Amygdala (tissue), 56 donors: Measurements from ENCODE around the gene ECHDC3.
A peak's percentile ranks its signal among the peaks of the same experiment; 100 is the strongest.
"Not testable (repeated sequence)": the region's sequence is repeated elsewhere in the genome, so short reads cannot be mapped to it uniquely, and the experiment has no call there.

ENCODE experiments used
- DNase-seq, 56 donors: peaks; one replicate each; lab custom pipeline; 2025; lab: John Stamatoyannopoulos, UW

ECHDC3 gene

DNA sequence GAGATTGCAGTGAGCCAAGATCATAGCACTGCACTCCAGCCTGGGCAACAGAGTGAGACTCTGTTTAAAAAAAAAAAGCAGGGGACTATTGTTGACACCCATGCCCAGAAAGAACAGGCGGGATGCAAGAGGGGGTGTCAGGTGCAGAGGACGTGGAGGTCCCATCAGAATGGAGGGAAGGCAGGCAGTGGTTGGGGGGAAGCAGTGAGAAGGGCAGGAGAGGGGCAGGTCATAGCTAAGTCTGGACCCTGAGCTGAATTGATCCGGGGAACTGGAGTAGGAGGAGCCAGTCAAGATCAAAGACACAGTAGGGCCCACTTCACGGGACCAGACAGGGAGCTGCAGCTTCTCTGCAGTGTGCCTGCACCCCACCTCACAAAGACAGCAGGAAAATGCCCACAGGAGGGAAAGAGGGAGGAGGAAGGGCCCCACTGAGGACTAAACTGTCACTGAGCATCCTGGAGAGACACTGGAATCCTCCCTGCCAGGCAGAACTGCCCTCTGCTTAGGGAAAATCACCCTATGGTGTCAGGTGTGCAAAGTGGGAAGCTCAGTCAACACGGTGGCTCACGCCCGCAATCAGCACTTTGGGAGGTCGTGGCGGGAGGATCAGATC is 27.3 kb upstream of the ECHDC3 start:
- DNase-seq: no peak

DNA sequence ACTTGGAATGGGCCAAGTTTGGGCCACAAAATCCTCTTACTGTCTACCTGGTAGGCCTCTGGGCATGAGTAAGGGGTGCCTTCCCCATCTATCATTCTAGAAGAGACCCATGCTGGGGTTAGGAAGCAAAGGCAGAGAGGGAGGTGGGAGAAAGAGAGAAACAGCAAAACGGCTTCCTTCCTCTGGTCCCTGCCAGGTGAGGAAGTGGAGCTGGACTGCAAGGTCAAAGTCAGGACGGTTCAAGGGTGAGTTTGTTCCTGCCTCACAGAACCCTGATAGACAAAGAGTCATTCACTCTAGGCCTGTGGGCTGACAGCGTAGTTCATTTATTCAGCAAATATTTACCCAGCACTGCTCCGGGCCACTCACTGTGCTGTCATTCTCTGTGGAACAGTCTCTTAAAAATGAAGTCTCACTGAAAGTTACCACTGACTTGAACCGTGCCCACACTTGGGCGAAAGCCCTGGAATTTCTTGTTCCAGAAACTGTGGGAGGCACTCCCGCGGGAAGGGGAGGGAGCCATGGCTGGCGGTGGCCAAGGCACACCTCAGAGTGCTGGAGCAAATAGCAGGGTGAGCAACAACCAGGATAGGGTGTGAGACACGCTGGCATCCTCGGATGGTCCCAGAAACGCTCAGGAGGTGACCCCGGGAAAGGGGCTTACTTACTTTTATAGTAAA is 26.2 kb upstream of the ECHDC3 start:
- DNase-seq: peak in 4 of 56 donors; percentile 4 to 19 (median 12)

DNA sequence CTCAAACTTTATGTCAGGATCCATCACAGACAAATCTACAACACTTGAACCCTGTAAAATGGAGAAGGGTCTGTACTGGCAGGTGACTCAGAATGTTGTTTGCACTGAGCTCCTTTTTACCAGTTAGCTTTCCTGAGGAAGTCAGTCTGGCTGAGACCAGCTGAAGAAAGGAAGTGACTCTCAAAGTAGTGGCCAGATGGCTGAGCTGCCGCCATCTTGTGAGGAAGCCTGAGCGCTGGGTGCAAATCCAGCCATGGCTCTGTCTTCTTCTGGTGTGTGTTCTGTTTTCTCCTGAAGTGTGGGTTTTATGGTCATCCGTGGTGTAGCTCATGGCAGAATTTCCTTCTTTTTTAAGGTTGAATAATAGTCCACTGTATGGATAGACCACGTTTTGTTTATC is 25.5 kb upstream of the ECHDC3 start:
- DNase-seq: no peak

DNA sequence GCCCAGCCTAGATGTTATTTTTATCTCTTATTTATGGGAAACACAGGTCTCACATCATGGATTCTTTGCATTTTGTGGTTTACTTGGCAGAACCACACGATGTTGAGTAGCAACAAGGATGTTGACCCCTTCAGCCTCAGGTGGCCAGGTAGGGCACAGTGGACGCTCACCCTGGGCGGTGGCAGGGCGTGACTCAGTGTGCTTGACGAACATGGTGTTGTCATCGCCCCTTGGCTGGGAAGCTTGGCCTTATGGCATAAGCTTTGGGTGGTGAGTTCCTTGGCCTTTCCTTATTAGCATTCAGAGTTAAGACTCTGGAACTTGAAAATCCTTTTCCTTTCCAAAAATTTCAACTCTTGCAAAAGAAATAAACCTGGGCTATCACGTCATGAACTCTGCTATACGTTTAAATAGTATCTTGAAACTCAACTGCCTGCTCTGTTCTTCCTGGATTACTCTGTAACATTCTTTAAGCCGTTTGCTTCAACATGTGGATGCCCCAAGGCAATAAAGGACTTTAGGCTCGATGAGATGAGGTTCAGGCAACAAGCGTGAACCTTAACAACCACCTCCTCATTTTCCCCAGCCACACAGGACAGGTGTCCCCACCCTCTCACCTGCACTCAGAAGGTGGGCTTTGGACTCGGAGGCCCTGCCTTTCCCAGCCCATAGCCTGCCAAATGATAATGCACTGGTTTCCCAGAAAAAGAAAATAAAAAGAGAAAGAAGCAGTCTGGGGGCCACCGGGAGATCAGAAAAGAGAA is 22.5 kb upstream of the ECHDC3 start:
- peak in 1 of 56 donors; percentile 36 for DNase-seq

DNA sequence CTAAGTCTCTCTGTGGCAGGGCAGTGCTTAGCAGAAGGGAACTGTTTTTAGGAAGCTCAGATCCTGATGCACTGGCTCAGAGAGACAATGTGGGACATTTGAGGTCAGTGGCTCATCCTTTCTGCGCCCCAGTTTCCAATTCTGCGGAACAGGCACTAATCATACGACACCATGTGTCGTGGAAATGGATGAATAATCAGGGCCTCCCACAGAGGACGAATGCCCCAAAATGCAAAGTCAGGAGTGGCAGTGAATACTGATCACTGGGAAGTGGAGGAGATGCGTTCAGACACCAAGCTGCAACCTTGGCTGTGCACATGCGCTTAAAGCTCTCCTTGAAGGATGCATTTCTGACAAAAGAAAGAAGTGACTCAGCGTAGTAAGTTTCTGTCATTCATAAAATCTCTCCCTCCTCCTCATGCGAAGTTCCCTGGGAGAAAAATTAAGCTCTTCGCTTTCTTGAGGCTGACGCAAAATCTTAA is 21.9 kb upstream of the ECHDC3 start:
- peak in 6 of 56 donors; percentile 11 to 59 (median 13) for DNase-seq

DNA sequence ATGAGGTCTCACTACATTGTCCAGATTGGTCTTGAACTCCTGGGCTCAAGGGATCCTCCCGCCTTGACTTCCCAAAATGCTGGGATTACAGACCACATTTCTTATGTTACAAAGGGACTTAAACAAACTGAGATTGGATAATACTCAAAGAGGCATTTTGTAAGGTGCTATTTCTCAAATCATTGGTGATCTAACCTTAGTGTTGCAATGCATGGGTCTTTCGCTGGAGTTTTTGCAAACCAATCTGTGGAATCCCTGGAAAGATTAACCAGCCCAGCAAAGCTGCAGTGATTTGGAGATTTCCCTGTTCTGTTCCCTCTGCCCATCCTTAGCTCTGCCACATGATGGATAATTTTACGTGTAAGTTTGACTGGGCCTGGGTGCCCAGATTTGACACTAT is 20.4 kb upstream of the ECHDC3 start:
- no peak for DNase-seq

DNA sequence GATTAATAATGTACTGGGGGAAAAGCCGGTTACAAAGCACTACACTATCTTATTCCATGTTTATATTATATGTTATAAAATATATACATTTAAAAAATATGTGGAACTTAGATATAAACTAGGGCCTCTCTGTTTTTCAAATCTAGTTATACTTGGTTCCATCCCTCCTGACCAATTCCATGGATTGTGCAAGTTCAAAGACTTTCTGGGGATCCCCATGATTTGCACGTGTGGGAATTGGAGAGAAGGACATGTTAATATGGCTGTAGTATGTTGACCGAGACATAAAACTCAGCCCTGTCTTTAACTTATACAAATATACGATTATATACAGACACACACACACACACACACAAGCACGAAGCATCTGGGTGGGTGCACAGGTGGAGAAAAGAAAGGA is 18.8 kb upstream of the ECHDC3 start:
- no peak for DNase-seq

DNA sequence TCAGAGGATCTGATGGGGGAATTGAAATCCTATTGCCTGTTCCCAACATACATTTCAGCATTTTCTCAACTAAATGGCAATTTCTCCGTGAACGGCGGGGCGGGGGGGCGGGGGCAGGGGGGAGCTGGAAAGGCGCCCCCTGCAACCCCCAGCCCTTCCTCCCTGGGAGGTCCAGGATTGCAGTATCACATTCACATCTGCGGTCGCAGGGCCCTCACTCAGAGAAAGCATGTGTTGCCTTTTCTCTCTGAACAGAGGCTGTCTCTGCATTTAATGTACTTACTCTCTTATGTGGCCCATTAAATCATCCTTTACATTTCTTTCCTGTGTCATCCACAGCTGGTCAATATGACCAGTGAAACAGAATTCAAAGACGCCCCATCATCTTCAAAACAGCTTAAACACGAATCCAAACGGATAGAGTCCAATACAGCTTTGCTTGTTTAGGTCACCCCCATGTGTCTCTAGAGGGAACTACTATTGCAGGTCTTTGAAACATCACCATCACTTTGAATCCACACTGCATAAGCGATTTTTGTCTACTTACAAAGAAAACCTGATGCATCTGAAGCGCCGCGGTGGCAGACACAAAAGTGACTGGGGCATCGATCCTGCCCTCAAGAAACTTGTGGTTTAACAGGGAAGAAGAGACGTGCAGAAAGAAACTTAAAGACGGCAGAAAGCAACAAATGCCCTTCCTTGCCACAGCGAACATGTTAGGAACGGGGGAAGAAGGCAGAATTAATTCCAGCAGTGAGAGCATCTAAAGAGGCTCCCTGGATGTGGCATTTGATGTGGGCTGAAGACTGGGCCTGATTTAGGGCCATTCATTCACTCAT is 17.0 kb upstream of the ECHDC3 start:
- DNase-seq: peak in 5 of 56 donors; percentile 5 to 37 (median 21)

DNA sequence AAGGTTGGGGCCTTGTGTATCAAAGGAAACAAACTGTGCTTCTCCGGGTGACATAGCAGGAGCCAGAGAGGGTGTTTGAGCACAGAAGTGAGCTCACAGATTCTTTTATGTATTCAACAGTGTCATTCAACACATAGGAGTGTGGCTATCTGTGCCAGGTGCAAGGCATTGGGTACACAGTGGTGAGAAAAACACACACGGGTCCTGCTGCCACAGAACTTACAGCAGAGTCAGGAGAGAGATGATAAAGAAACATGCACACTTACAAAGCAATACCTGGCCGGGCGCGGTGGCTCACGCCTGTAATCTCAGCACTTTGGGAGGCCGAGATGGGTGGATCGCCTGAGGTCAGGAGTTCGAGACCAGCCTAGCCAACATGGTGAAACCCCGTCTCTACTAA is 16.3 kb upstream of the ECHDC3 start:
- DNase-seq: no peak

DNA sequence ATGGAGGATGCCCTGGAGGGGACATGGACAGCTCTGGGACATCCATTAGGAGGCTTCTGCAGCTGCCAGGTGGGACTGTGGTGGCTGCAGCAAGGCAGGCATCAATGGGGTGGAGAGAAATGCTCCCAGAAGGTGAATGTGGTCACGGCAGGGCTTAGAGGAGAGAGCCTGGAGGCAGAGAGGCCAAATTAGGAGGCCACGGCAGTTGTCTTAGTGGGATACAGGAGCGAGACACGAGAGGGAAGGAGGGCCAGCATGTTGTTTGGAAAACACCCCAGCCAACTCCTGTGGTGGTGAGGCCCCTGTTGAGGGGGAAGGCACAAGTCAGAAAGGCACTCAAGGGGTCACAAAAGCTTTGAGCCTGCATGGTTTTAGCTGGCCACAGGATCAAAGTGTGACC is 14.6 kb upstream of the ECHDC3 start:
- no peak for DNase-seq

DNA sequence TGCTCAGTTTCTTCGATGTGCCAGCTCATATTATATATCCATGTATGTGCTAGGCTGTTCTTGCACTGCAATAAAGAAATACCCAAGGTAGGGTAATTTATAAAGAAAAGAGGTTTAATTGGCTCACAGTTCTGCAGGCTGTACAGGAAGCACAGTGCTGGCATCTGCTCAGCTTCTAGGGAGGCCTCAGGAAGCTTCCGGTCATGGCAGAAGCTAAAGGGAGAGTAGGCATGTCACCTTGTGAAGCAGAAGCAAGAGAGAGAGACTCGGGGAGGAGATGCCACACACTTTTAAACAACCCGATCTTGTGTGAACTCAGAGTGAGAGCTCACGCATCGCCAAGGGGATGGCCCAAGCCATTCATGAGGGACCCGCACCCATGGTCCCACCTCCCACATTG is 13.8 kb upstream of the ECHDC3 start:
- no peak for DNase-seq

DNA sequence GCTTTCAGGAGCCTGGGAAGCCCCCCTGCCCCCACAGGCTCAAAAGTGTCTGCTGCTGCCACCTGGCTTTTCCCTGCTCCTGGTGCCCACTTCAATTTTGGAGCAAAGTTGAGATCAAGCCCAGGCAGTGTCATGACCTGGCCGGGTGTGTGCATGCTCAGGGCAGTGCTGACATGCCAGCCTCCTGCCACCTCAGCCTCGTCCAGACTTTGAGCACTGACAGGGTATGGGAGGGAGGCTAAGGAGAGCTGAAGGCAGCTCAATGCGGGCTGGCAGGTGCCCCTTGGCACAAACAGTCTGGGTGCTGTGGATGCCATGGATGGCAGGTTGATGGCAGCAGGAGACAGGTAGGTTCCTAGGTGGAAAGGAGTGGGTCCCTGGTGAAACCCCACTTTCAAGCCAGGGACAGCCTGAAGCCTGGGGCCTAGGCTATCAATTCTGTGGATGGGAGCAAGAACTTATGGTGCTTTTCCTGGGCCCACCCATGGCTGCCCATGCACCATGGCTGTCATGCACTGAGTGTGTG is 12.3 kb upstream of the ECHDC3 start:
- DNase-seq: no peak

DNA sequence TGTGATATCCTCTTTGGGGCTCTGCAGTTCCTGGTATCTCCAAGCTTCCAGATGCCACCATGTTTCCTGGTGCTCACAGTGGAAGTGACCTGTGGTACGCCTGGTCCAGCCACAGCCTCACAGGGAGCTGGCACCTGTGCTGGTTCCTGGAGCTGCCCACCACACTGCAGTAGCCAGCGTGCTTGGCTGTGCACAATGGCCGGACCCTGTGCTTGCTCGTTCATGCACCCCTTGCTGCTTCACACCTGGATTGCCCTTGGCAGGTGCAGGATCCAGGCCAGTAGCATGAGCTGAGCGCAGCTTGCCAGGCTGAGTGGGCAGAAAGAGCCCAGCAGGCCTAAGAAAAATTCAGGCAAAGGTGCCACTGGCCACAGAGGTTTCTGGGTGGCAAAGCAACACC is 11.4 kb upstream of the ECHDC3 start:
- DNase-seq: no peak

DNA sequence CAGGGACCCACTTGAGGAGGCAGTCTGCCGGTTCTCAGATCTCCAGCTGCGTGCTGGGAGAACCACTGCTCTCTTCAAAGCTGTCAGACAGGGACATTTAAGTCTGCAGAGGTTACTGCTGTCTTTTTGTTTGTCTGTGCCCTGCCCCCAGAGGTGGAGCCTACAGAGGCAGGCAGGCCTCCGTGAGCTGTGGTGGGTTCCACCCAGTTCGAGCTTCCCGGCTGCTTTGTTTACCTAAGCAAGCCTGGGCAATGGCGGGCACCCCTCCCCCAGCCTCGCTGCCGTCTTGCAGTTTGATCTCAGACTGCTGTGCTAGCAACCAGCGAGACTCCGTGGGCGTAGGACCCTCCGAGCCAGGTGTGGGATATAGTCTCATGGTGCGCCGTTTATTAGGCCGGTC is 5.4 kb upstream of the ECHDC3 start:
- DNase-seq: not testable (repeated sequence)

DNA sequence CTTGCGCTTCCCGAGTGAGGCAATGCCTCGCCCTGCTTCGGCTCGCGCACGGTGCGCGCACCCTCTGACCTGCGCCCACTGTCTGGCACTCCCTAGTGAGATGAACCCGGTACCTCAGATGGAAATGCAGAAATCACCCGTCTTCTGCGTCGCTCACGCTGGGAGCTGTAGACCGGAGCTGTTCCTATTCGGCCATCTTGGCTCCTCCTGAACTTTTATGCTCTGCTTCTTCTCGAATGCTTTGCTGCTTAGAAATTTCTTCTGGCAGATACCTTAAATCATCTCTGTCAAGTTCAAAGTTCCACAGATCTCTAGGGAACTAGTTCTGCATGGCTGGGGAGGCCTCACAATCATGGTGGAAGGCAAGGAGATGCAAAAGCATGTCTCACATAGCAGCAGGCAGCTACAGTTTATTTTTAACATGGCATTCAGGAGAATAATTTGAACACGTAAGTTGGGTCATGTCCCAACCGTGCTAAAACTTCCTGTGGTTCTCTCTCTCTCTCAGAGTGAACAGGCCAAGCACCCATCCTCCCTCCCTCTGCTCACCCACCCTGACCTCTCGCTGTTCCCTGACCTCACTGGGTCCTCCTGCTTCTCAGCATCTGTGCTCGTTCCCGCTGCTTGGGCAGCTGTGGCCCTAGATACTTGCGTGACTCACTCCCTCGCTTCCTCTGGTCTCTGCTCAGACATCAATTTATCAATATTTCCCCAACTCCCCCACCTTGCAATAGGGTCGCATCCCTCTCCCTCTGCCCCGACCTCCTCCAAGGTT is 4.7 kb upstream of the ECHDC3 start:
- not testable (repeated sequence) for DNase-seq

DNA sequence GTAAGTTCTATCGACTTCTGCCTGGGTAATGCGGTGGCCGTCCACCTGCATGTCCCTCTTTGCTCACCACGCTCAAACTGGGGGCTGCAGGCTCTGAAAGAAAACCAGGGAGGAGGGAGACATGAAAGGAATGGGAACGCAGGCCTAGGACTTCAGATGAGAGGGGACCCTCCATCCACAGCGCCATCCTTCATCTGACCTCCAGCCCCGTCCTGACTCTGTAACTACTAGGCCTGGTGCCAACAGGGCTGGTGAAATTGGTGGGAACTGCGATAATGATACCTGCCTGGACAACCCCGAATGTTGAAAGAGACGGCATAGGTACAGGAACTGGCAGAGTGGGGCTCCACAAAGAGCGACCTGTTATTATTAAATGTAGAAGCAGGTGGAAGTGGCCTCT is 1.3 kb upstream of the ECHDC3 start:
- DNase-seq: no peak

DNA sequence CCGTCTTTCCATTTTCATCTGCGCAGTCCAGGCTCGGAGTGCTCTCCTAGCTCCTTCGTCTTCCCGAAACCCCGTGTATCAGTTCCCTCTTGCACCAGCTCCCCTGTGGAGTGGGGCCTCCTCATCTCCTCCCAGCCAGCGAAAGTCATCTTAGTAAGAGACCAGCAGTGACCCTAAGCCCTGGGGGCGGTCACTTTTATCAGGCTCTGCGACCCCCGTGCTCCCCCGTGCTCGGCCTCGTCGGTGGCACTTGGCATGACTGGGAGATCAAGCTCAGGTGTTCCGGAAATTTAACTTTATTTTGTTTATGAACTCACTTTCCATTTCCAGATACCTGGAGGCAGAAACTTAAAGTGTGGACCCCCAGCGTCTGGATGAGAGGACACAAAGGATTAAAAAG is 574 bp upstream of the ECHDC3 start:
- DNase-seq: no peak

DNA sequence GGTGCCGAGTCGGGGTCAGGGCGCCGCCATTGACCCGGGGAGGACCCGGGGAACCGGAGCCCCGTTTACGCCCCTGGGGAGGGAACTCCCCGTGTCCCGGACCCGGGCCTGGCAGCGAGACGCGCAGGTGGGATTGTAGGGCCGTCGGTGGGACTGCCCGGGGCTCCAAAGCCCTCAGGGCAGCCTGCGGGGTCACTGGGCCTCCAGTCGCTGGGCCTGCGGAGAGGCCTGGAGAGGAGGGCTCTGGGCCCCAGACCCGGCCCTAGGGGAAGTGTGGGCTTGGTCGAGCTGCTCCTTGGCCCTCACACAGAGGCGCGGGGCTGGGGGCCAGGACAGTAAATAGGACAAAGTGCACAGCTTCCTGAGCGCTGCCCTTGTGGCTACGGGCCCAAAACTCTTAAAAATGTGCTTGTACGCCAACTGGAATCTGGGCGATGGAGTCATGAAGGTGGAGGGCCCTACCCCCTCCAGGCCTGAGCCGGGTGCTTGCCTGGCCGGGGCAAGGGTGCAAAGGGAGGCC is 657 bp downstream of the ECHDC3 start:
- DNase-seq: no peak
